Right hindlimb (tissue), 1 donor: Measurements from ENCODE around the gene TRIM47.
"Not testable (repeated sequence)": the region's sequence is repeated elsewhere in the genome, so short reads cannot be mapped to it uniquely, and the experiment has no call there.

Source experiments
- DNase-seq: peaks from one replicate; pipeline ENCODE4 v3.0.0-alpha.2; 2018

TRIM47 gene

GRCh38 chr17:75865404-75866188 lies 12.8 kb downstream of the TRIM47 start:
- not testable (repeated sequence) for DNase-seq

GRCh38 chr17:75864887-75865286 lies 13.5 kb downstream of the TRIM47 start:
- DNase-seq: not testable (repeated sequence)

GRCh38 chr17:75864448-75864871 lies 13.9 kb downstream of the TRIM47 start:
- peak; percentile 89 for DNase-seq

GRCh38 chr17:75861927-75862317 lies 16.5 kb downstream of the TRIM47 start:
- DNase-seq: no peak

- not testable (repeated sequence) for DNase-seq
Observed at GRCh38 chr17:75859358-75859757, 19.0 kb downstream of the TRIM47 start.

GRCh38 chr17:75856062-75856756 lies 22.2 kb downstream of the TRIM47 start:
- DNase-seq: no peak

GRCh38 chr17:75855310-75856061 lies 22.9 kb downstream of the TRIM47 start, which contains the start of gene WBP2:
WBP2 (minus strand) TSS chr17:75855335; CDS start chr17:75855297, 38 bp downstream.
- peak; percentile 99 for DNase-seq

GRCh38 chr17:75854881-75855309 lies 23.5 kb downstream of the TRIM47 start:
- DNase-seq: no peak

GRCh38 chr17:75854101-75854748 lies 24.2 kb downstream of the TRIM47 start:
- no peak for DNase-seq

GRCh38 chr17:75853433-75853832 lies 24.9 kb downstream of the TRIM47 start:
- DNase-seq: no peak

GRCh38 chr17:75851693-75851991 lies 26.7 kb downstream of the TRIM47 start:
- not testable (repeated sequence) for DNase-seq

GRCh38 chr17:75850928-75851692 lies 27.3 kb downstream of the TRIM47 start:
- DNase-seq: no peak

- DNase-seq: no peak
Observed at GRCh38 chr17:75849724-75850123, 28.7 kb downstream of the TRIM47 start.

GRCh38 chr17:75849279-75849646 lies 29.1 kb downstream of the TRIM47 start:
- no peak for DNase-seq

GRCh38 chr17:75848523-75849278 lies 29.7 kb downstream of the TRIM47 start:
- DNase-seq: peak; percentile 66

- DNase-seq: no peak
Observed at GRCh38 chr17:75847614-75848522, 30.5 kb downstream of the TRIM47 start.

- DNase-seq: no peak
Observed at GRCh38 chr17:75846692-75847613, 31.4 kb downstream of the TRIM47 start.

GRCh38 chr17:75845933-75846691 lies 32.3 kb downstream of the TRIM47 start:
- no peak for DNase-seq
